ENCODE results near the gene TLR7.

Gene TLR7

DNA sequence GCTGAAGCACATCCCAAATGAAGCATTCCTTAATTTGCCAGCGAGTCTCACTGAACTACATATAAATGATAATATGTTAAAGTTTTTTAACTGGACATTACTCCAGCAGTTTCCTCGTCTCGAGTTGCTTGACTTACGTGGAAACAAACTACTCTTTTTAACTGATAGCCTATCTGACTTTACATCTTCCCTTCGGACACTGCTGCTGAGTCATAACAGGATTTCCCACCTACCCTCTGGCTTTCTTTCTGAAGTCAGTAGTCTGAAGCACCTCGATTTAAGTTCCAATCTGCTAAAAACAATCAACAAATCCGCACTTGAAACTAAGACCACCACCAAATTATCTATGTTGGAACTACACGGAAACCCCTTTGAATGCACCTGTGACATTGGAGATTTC is 54.1 kb downstream of the TLR7 start:
- TF ChIP-seq CTCF (IDR thresholded peaks at IDR 0.05; ENCODE audit: poor library complexity, severe bottlenecking) = no peak
- no peak overlapping the region for H3K27ac ChIP-seq (ENCODE audit: poor library complexity, severe bottlenecking)

GRCh38 chrX:12921886-12922598 is 55.2 kb downstream of the TLR7 start:
- Histone ChIP-seq H3K27ac (ENCODE audit: poor library complexity, severe bottlenecking) (no peak overlapping the region), H3K4me1 (ENCODE audit: insufficient read depth, poor library complexity, severe bottlenecking) (no peaks in the 10 kb centered on the region), H3K4me3 (ENCODE audit: severe bottlenecking) (no peak overlapping the region), H3K36me3 (ENCODE audit: low read depth) (no peaks in the 10 kb centered on the region), H3K27me3 (ENCODE audit: insufficient read depth, poor library complexity, severe bottlenecking) (no peaks in the 10 kb centered on the region), H3K9me3 (ENCODE audit: severe bottlenecking) (no peaks in the 10 kb centered on the region)
- no peak for DNase-seq (ENCODE audit: low spot score)
- no peak for ATAC-seq (ENCODE audit: low read depth)
- TF ChIP-seq CTCF (IDR thresholded peaks at IDR 0.05; ENCODE audit: poor library complexity, severe bottlenecking) = no peak

More for the DNA sequence above, 54.1 kb downstream of the TLR7 start:
- ATAC-seq (ENCODE audit: low read depth) = no peak
- H3K4me3 ChIP-seq (ENCODE audit: severe bottlenecking) = no peak overlapping the region
- H3K36me3 ChIP-seq (ENCODE audit: low read depth) = no peaks in the 10 kb centered on the region
- no peak for DNase-seq (ENCODE audit: low spot score)
- no peaks in the 10 kb centered on the region for H3K9me3 ChIP-seq (ENCODE audit: severe bottlenecking)
- H3K27me3 ChIP-seq (ENCODE audit: insufficient read depth, poor library complexity, severe bottlenecking) = no peaks in the 10 kb centered on the region
- no peaks in the 10 kb centered on the region for H3K4me1 ChIP-seq (ENCODE audit: insufficient read depth, poor library complexity, severe bottlenecking)

GRCh38 chrX:12922599-12922919 is 55.7 kb downstream of the TLR7 start:
- Histone ChIP-seq H3K27ac (ENCODE audit: poor library complexity, severe bottlenecking) (no peak overlapping the region), H3K4me1 (ENCODE audit: insufficient read depth, poor library complexity, severe bottlenecking) (no peaks in the 10 kb centered on the region), H3K4me3 (ENCODE audit: severe bottlenecking) (no peak overlapping the region), H3K36me3 (ENCODE audit: low read depth) (no peaks in the 10 kb centered on the region), H3K27me3 (ENCODE audit: insufficient read depth, poor library complexity, severe bottlenecking) (no peaks in the 10 kb centered on the region), H3K9me3 (ENCODE audit: severe bottlenecking) (no peaks in the 10 kb centered on the region)
- ATAC-seq (ENCODE audit: low read depth) (no peak), DNase-seq (ENCODE audit: low spot score) (no peak)
- no peak for TF ChIP-seq CTCF (IDR thresholded peaks at IDR 0.05; ENCODE audit: poor library complexity, severe bottlenecking)

DNA sequence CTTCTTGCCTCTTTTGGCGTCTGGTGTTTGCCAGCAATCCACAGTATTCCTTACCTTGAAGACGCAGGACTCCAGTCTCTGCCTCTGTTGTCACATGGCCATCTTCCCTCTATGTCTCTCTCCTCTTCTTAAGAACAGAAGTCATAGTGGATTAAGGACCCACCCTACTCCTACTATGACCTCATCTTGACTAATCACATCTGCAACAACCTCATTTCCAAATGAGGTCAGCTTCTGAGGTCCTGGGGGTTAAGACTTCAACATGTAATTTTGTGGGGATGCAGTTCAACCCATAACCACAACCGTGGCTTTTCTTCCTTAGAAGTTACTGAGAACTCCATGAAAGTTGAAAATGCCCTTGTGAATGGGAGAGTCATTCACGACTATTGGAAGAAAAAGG is 62.8 kb downstream of the TLR7 start:
- no peak for TF ChIP-seq CTCF (IDR thresholded peaks at IDR 0.05; ENCODE audit: poor library complexity, severe bottlenecking)
- ATAC-seq (ENCODE audit: low read depth) = no peak

DNA sequence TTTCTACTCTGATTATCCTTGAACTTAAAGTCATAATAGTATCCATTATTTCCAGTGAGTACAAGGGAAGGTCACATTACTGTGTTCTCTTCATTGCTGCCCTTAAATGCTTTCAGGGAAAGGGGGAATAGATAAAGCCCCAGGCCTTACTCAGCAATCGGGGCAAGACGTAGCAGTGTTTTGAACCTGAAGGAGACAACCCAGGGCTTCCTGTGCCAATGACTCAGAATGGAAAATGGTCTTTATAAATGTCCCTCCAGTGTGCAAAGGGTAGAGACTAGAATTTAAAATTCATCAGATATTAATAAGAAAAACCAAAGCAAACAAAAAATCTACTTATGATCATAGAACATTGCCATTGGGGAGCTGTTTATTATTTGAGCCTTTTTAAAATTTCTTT is 63.3 kb downstream of the TLR7 start:
- H3K4me3 ChIP-seq (ENCODE audit: severe bottlenecking) = no peak overlapping the region
- no peak for DNase-seq (ENCODE audit: low spot score)
- ATAC-seq (ENCODE audit: low read depth) = no peak
- H3K27ac ChIP-seq (ENCODE audit: poor library complexity, severe bottlenecking) = no peak overlapping the region
- H3K9me3 ChIP-seq (ENCODE audit: severe bottlenecking) = no peaks in the 10 kb centered on the region
- H3K27me3 ChIP-seq (ENCODE audit: insufficient read depth, poor library complexity, severe bottlenecking) = no peaks in the 10 kb centered on the region
- H3K4me1 ChIP-seq (ENCODE audit: insufficient read depth, poor library complexity, severe bottlenecking) = no peaks in the 10 kb centered on the region
- no peak for TF ChIP-seq CTCF (IDR thresholded peaks at IDR 0.05; ENCODE audit: poor library complexity, severe bottlenecking)
- H3K36me3 ChIP-seq (ENCODE audit: low read depth) = no peaks in the 10 kb centered on the region

More for the DNA sequence above, 62.8 kb downstream of the TLR7 start:
- no peak overlapping the region for H3K4me3 ChIP-seq (ENCODE audit: severe bottlenecking)
- no peaks in the 10 kb centered on the region for H3K4me1 ChIP-seq (ENCODE audit: insufficient read depth, poor library complexity, severe bottlenecking)
- no peaks in the 10 kb centered on the region for H3K36me3 ChIP-seq (ENCODE audit: low read depth)
- no peak overlapping the region for H3K27ac ChIP-seq (ENCODE audit: poor library complexity, severe bottlenecking)
- no peak for DNase-seq (ENCODE audit: low spot score)
- no peaks in the 10 kb centered on the region for H3K9me3 ChIP-seq (ENCODE audit: severe bottlenecking)
- H3K27me3 ChIP-seq (ENCODE audit: insufficient read depth, poor library complexity, severe bottlenecking) = no peaks in the 10 kb centered on the region
